AG09319 (cell line): Measurements from ENCODE around the gene HNRNPLL.

ENCODE experiments used
- DNase-seq: peaks from one replicate; pipeline ENCODE4 v3.0.0-alpha.2; 2010; ENCODE audit warnings: low read depth; ENCODE audit errors: extremely low read depth
- CTCF ChIP-seq: IDR thresholded peaks from 2 replicates; pipeline ENCODE4 v1.5.1; 2011; ENCODE audit warnings: low read depth, mild to moderate bottlenecking, inconsistent platforms, low read length, moderate library complexity

The HNRNPLL gene

GRCh38 chr2:38515155-38516074 is 87.3 kb downstream of the HNRNPLL start:
- DNase-seq: no peak
- no peak for TF ChIP-seq CTCF

- TF ChIP-seq CTCF: no peak
- no peak for DNase-seq
Measured at GRCh38 chr2:38514603-38515154, 88.0 kb downstream of the HNRNPLL start.

- TF ChIP-seq CTCF: no peak
- no peak for DNase-seq
Measured at GRCh38 chr2:38512211-38512610, 90.5 kb downstream of the HNRNPLL start.
